ENCODE results near the gene EPHB2. TPM values are rescaled to one million over a fixed set of nuclear protein-coding genes. Genes with fewer than 3 reads are reported as not detected.

EPHB2 gene
- total RNA-seq, 1 experiment from 2014 or later, result 0.79 TPM

DNA sequence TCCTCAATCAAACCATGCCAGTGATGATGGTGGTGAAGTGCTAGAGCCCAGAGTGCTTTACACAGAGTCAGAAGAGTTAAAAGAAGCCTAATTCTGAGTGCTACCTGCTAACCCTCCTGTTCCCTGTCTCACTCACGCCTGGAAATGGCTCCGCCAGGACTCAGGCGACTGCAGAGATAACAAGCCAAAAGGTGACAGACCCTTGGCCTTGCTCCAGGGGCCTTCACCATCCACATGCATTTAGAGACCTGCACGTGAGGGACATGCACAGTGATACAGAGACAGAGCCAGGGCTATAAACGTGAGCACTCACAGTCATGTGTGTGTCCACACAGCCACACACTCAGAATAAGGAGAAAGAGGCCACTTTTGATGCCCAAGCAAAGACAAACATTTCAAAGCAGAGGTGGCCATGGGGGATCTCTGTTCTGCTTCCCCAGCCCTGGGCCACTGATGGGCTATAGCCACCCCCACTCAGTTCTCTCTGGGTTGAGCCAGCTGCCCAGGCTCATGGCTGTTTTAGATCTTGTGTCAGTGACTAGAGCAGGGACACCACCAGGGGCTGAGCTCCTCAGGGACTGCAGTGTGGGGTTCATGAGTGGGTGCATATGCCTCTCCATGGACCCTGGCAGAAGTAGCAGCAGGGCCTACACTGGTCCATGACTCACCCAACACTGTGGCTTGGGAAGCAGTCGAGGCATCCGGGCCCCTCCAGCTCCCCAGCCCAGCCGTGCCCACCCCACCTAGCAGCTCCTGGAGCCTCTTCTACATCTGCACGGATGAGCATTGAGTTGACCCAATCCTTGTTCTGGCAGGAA, 117.2 kb downstream of the EPHB2 start:
- Mint-ChIP-seq H3K27ac (ENCODE audit: low read depth, unreplicated experiment) (no peak overlapping the region), H3K36me3 (ENCODE audit: insufficient read depth, unreplicated experiment) (no peaks in the 10 kb centered on the region), H3K4me1 (ENCODE audit: insufficient read depth, unreplicated experiment) (peaks cover 28% of the 10 kb centered on the region), H3K9me3 (ENCODE audit: unreplicated experiment) (no peaks in the 10 kb centered on the region), H3K27me3 (ENCODE audit: insufficient read depth, unreplicated experiment) (no peaks in the 10 kb centered on the region), H3K4me3 (ENCODE audit: unreplicated experiment) (no peak overlapping the region)
- POLR2A ChIA-PET, result interaction anchor here (0.6 kb wide), 1 partner anchor 28 kb away, joined by 3 read pairs; no protein-coding TSS in a partner anchor
- CTCF ChIA-PET, result interaction anchor here (0.9 to 1.0 kb wide), 2 partner anchors 12 to 123 kb away, joined by 3 to 4 read pairs; no protein-coding TSS in a partner anchor
- intact Hi-C loops (cut with micrococcal nuclease), result no loop called here
- no peak for TF ChIP-seq CTCF (IDR thresholded peaks at IDR 0.05; ENCODE audit: unreplicated experiment)
- DNase-seq (ENCODE audit: unreplicated experiment), result no peak
- no TSS peak for BruUV-seq (replicated peaks)

DNA sequence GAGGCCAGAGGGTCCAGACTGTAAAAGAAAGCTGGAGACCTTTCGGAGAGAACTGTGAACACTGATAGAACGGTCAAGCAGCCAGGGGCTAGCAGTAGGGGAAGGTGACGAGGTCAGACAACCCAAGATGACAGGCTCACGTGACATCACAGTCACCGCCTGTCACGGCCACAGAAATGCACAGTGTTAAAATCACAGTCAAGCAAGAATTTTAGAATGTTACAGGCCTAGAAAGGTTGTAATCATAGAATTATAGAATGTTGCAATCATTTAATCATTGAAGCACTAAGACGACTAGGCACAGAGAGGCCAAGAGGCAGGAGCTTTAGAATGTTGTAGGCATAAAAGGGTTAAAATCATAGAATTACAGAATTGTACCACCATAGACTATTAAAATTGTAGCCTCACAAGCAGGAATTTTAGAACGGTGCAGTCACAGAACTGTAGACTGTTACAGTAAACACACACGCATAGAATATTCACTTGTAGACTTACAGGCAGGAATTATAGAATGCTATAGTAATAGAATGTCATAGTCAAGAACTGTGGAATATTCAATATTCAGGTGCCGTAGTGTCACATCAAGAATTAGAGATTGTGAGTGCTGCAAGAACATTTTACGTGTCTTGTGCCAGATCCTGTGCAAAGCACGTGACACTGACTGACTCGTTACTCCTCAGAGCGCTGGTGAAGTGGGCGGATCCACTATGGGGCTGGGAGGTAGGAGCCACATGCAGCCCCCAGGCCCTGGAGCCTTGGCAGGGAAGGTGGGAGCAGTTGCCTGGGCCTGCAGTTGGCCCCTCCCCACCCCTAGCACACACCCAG, 118.1 kb downstream of the EPHB2 start:
- BruUV-seq (replicated peaks), result no TSS peak
- intact Hi-C loops (cut with micrococcal nuclease), result no loop called here

DNA sequence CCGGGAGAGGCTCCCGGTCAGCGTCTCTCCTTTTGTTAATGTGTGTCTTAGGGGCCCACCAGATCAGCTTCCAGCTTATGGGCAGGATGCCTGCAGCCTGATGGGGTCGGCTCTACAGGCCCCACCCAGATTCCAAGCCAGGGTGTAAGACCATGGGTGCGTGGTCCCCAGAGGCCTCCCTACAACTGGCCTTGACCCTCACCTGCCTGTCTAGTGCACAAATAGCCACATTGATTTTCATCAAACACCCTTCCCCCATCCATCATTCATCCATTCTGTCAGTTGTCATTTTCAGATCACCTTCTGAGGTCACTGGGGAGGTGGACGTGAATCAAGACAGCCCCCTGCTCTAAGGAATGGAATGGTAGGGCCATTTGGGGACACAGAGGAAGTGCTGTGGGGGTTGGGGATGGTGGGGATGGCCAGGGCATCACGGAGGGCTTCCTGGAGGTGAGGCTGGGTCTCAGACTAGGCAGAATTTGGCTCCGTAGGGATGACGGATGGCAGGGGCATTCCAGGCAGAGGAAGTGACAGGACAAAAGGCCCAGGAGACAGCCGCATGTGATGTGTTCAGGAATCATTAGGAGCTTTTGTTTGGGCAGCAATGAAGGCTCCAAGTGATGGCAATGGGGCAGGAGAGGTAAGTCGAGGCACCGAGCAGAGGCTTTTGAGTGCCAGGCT, 118.8 kb downstream of the EPHB2 start:
- ChIA-PET POLR2A (interaction anchor here (0.5 to 1.4 kb wide), 3 partner anchors 9 to 124 kb away, joined by 3 to 4 read pairs (median 3); no protein-coding TSS in a partner anchor), CTCF (interaction anchor here (1.1 kb wide), 1 partner anchor 126 kb away, joined by 3 read pairs; no protein-coding TSS in a partner anchor)
- no peak for DNase-seq (ENCODE audit: unreplicated experiment)
- H3K27me3 Mint-ChIP-seq (ENCODE audit: insufficient read depth, unreplicated experiment), result no peaks in the 10 kb centered on the region
- no peak for TF ChIP-seq CTCF (IDR thresholded peaks at IDR 0.05; ENCODE audit: unreplicated experiment)
- no peak overlapping the region for H3K4me3 Mint-ChIP-seq (ENCODE audit: unreplicated experiment)
- no peak overlapping the region for H3K27ac Mint-ChIP-seq (ENCODE audit: low read depth, unreplicated experiment)
- H3K36me3 Mint-ChIP-seq (ENCODE audit: insufficient read depth, unreplicated experiment), result no peaks in the 10 kb centered on the region
- intact Hi-C loops (cut with micrococcal nuclease), result no loop called here
- no peaks in the 10 kb centered on the region for H3K9me3 Mint-ChIP-seq (ENCODE audit: unreplicated experiment)
- no TSS peak for BruUV-seq (replicated peaks)
- peaks cover 28% of the 10 kb centered on the region for H3K4me1 Mint-ChIP-seq (ENCODE audit: insufficient read depth, unreplicated experiment)

More for the DNA sequence above, 118.1 kb downstream of the EPHB2 start:
- TF ChIP-seq CTCF (IDR thresholded peaks at IDR 0.05; ENCODE audit: unreplicated experiment), result no peak
- CTCF ChIA-PET, result interaction anchor here (0.6 to 1.1 kb wide), 5 partner anchors 13 to 689 kb away, joined by 3 to 4 read pairs (median 3); no protein-coding TSS in a partner anchor
- POLR2A ChIA-PET, result interaction anchor here (0.5 to 0.6 kb wide), 3 partner anchors 8 to 440 kb away, joined by 3 to 4 read pairs (median 3); no protein-coding TSS in a partner anchor
- Mint-ChIP-seq H3K9me3 (ENCODE audit: unreplicated experiment) (no peaks in the 10 kb centered on the region), H3K36me3 (ENCODE audit: insufficient read depth, unreplicated experiment) (no peaks in the 10 kb centered on the region), H3K27me3 (ENCODE audit: insufficient read depth, unreplicated experiment) (no peaks in the 10 kb centered on the region), H3K27ac (ENCODE audit: low read depth, unreplicated experiment) (no peak overlapping the region), H3K4me1 (ENCODE audit: insufficient read depth, unreplicated experiment) (peaks cover 28% of the 10 kb centered on the region), H3K4me3 (ENCODE audit: unreplicated experiment) (no peak overlapping the region)
- DNase-seq (ENCODE audit: unreplicated experiment), result peak; percentile 67

All from MCF 10A (cell line).